Endothelial cell of umbilical vein (primary cell): Measurements from ENCODE around the gene VWA8. TPM values are rescaled to one million over a fixed set of nuclear protein-coding genes. Genes with fewer than 3 reads are reported as not detected.

Experiments used
- BruUV-seq: library from RNA; stranded (reverse); fragments of 400-500 nt; replicated peaks from 2 replicates; lab custom pipeline; 2021; lab: Mats Ljungman, UMichigan
- CTCF ChIA-PET: fragments of 300-600, 350-600 bp; sonication (Branson Sonifier 250); formaldehyde crosslinking; loops from one replicate; lab custom pipeline; 2021; ENCODE audit warnings: antibody characterized with exemption, inconsistent platforms; lab: Charles Lee
- POLR2A ChIA-PET: fragments of 300-600, 350-600 bp; sonication (Branson Sonifier 250); formaldehyde crosslinking; loops from one replicate; lab custom pipeline; 2021; ENCODE audit warnings: antibody characterized with exemption, inconsistent platforms; lab: Charles Lee
- DNase-seq: peaks from one replicate; pipeline ENCODE4 v3.0.0-alpha.2; 2011; ENCODE audit warnings: low read depth, low spot score
- FAIRE-seq: peaks from 2 replicates; lab custom pipeline; 2011; peaks lifted over from hg19 to GRCh38; lab: Jason Lieb, UNC
- H2AFZ ChIP-seq: 2 replicates; pipeline ENCODE4 v1.6.0; 2012; ENCODE audit warnings: low read depth, low read length, control low read depth, inconsistent platforms
- H3K27ac ChIP-seq: 2 replicates; pipeline ENCODE4 v1.5.1; 2011; ENCODE audit warnings: low read depth, mild to moderate bottlenecking, control low read depth, low read length, moderate library complexity; ENCODE audit not compliant: insufficient read depth
- H3K27me3 ChIP-seq, 2 experiments: 2 replicates each; pipeline versions ENCODE4 v1.6.0 to v1.6.1; 2011; ENCODE audit warnings: low read length in 2 of 2, mixed read lengths in 1 of 2; ENCODE audit not compliant: control insufficient read depth in 2 of 2, insufficient read depth in 2 of 2
- H3K36me3 ChIP-seq, 2 experiments: 2 replicates in 1 of 2; 3 replicates in 1 of 2; pipeline ENCODE4 v1.5.1; 2011; ENCODE audit warnings: low read length in 2 of 2, mild to moderate bottlenecking in 1 of 2, moderate library complexity in 1 of 2; ENCODE audit not compliant: control insufficient read depth in 2 of 2, insufficient read depth in 2 of 2; ENCODE audit errors: extremely low read depth in 1 of 2
- H3K4me1 ChIP-seq: 3 replicates; pipeline ENCODE4 v1.5.1; 2011; ENCODE audit warnings: mild to moderate bottlenecking, low read length; ENCODE audit not compliant: control insufficient read depth, insufficient read depth; ENCODE audit errors: extremely low read depth
- H3K4me2 ChIP-seq: 2 replicates; pipeline ENCODE4 v1.6.1; 2011; ENCODE audit warnings: low read length, control low read depth, mixed read lengths; ENCODE audit not compliant: insufficient read depth
- H3K4me3 ChIP-seq, 3 experiments: fragments of 200-600 bp in 1 of 3; sonication (generic), shearing (Covaris generic) in 1 of 3; replicated peaks in 1 of 3; 2 replicates each; pipeline ENCODE4 v1.5.1; 2011 to 2016; ENCODE audit warnings: control low read depth in 3 of 3, low read length in 3 of 3, mild to moderate bottlenecking in 2 of 3, inconsistent platforms in 1 of 3, low read depth in 1 of 3, moderate library complexity in 1 of 3; ENCODE audit not compliant: insufficient read depth in 1 of 3
- H3K79me2 ChIP-seq: 2 replicates; pipeline ENCODE4 v1.6.0; 2012; ENCODE audit warnings: low read length, inconsistent platforms; ENCODE audit not compliant: control insufficient read depth, insufficient read depth
- H3K9ac ChIP-seq: replicated peaks from 2 replicates; pipeline ENCODE3; 2011; ENCODE audit warnings: low read length, control low read depth; ENCODE audit not compliant: insufficient read depth; ENCODE audit errors: extremely low read depth
- H3K9me1 ChIP-seq: replicated peaks from 3 replicates; pipeline ENCODE4 v1.6.0; 2011; ENCODE audit warnings: mild to moderate bottlenecking, low read length; ENCODE audit not compliant: control insufficient read depth, insufficient read depth; ENCODE audit errors: extremely low read depth
- H3K9me3 ChIP-seq: replicated peaks from 2 replicates; pipeline ENCODE4 v1.5.1; 2012; ENCODE audit warnings: low read length, inconsistent platforms; ENCODE audit not compliant: control insufficient read depth, insufficient read depth
- H4K20me1 ChIP-seq: replicated peaks from 2 replicates; pipeline ENCODE3; 2011; ENCODE audit warnings: mild to moderate bottlenecking, low read length; ENCODE audit not compliant: control insufficient read depth, insufficient read depth; ENCODE audit errors: extremely low read depth
- EZH2 ChIP-seq: IDR thresholded peaks from 2 replicates; pipeline ENCODE4 v1.6.1; 2012; ENCODE audit warnings: borderline replicate concordance, low read depth, mild to moderate bottlenecking, moderate library complexity, low read length, inconsistent platforms; ENCODE audit not compliant: severe bottlenecking
- FOS ChIP-seq: IDR thresholded peaks from 2 replicates; pipeline ENCODE4 v1.6.1; 2011; ENCODE audit warnings: mild to moderate bottlenecking, low read length, moderate library complexity, borderline replicate concordance; ENCODE audit not compliant: insufficient read depth
- GATA2 ChIP-seq: IDR thresholded peaks from 2 replicates; pipeline ENCODE4 v1.7.0; 2011; ENCODE audit warnings: low read depth, mild to moderate bottlenecking, moderate library complexity, mixed read lengths, low read length; ENCODE audit not compliant: insufficient read length, insufficient read depth
- JUN ChIP-seq: IDR thresholded peaks from 2 replicates; pipeline ENCODE4 v1.6.1; 2011; ENCODE audit warnings: borderline replicate concordance, low read depth; ENCODE audit not compliant: insufficient read length, insufficient read depth
- MYC ChIP-seq: IDR thresholded peaks from one replicate; pipeline ENCODE4 v1.6.1; 2011; ENCODE audit warnings: mild to moderate bottlenecking, low read depth, low read length
- POLR2A ChIP-seq: IDR thresholded peaks from 2 replicates; pipeline ENCODE4 v1.6.1; 2012; ENCODE audit warnings: low read depth, mild to moderate bottlenecking, control low read depth, low read length
- POLR2AphosphoS5 ChIP-seq: IDR thresholded peaks from 2 replicates; pipeline ENCODE4 v1.6.1; 2012; ENCODE audit warnings: low read depth, mild to moderate bottlenecking, control low read depth, low read length, moderate library complexity; ENCODE audit not compliant: insufficient read depth
- dilution Hi-C: fragments of 300-500 bp; cut with MboI; formaldehyde crosslinking; loops from one replicate; pipeline ENCODE4 v1.15.0; 2019; ENCODE audit warnings: low sequenced_read_pairs; ENCODE audit not compliant: extremely low pct_ligation_motif_present
- intact Hi-C: fragments of 100-400 bp; cut with micrococcal nuclease; formaldehyde crosslinking; loops from one replicate; pipeline ENCODE4 v1.10.0; 2022
- polyA plus RNA-seq, 4 experiments: library from polyadenylated mRNA; depleted of rRNA in 3 of 4; stranded (reverse) in 3 of 4; unstranded in 1 of 4; fragments of >200 nt; gene quantifications; 2 replicates each; pipeline versions ENCODE4 v1.2.1 to v1.2.3, GENCODE V29; 2011 to 2012; ENCODE audit warnings: missing spikeins in 1 of 4
- total RNA-seq: library from RNA; stranded (reverse); gene quantifications from 2 replicates; pipeline ENCODE4 v1.2.3, GENCODE V29; 2021
- TF ChIP-seq, protein P1 (sequence below): IDR thresholded peaks from 2 replicates; pipeline ENCODE4 v1.6.1; 2011; ENCODE audit not compliant: insufficient read depth, insufficient read length
- TF ChIP-seq, protein P2 (sequence below), 2 donors: IDR thresholded peaks; 1 replicate in 1 of 2; 2 replicates in 1 of 2; pipeline ENCODE4 v1.5.1; 2011; ENCODE audit warnings: low read length in 2 of 2, mild to moderate bottlenecking in 2 of 2, moderate library complexity in 2 of 2, control low read depth in 1 of 2, inconsistent platforms in 1 of 2, low read depth in 1 of 2; ENCODE audit not compliant: insufficient read depth in 1 of 2; ENCODE audit errors: extremely low read depth in 1 of 2

Gene VWA8
- total and polyA plus RNA-seq, 2 donors (not counting 3 experiments of a cell fraction or from before 2014, with no cell fraction given) = 2.9 to 11.3 TPM

DNA sequence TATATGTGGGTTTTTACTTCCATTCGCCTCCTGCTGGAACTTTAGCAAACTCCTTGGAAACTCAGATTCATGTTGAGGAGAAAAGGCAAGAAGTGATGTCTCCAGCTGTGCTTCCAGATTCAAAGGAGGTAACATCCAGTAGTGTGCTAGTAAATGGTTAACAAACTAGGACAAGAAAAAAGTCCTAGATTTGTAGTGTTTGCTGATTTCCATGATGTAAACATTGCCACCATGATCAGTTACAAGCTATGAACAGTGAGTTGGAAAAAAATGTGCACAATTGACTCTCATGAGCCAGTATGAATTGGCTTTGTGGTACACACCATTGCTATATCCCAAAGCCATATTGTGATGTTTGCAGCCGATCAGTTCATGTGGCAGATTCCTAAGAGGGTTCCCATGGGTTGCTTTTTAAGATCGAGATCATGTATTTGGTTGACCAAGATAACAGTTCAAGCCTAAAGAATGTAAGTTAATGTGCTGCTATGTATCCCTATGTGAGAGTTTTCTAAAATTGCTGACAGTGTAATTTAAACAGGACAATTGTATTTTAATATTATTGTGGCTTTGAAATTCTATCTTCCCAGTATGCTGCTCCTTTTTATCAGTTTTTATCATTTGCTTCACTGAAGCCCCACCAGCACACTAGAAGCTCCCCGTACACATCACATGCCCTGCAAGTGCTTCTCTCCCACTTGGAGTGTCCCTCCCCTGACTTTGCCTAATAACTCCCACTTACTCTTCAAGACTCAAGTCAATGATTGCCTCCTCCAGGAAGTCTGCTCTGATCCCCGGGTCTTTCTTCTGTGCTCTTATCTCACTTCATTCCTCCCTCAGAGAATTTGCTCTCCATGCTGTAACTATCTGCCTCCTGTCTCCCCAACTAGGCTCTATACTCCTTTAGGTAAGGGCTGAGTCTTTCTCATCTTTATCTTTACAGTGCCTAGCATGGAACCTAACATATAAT, 355.3 kb downstream of the VWA8 start:
- Histone ChIP-seq H3K27ac (no peak overlapping the region), H3K9me3 (no peaks in the 10 kb centered on the region), H3K9me1 (no peaks in the 10 kb centered on the region), H4K20me1 (no peaks in the 10 kb centered on the region), H3K36me3 (no peaks in the 10 kb centered on the region), H3K9ac (no peak overlapping the region), H3K27me3 (no peaks in the 10 kb centered on the region), H3K4me1 (peaks cover 6% of the 10 kb centered on the region), H2AFZ (no peak overlapping the region), H3K79me2 (no peaks in the 10 kb centered on the region), H3K4me2 (no peak overlapping the region), H3K4me3 (no peak overlapping the region)
- POLR2A ChIA-PET = no interaction called here
- TF ChIP-seq POLR2A (no peak), EZH2 (no peak), GATA2 (no peak), FOS (no peak), JUN (no peak), MYC (no peak), POLR2AphosphoS5 (no peak)
- TF ChIP-seq, protein P1, sequence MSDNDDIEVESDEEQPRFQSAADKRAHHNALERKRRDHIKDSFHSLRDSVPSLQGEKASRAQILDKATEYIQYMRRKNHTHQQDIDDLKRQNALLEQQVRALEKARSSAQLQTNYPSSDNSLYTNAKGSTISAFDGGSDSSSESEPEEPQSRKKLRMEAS = no peak
- TF ChIP-seq, protein P2, sequence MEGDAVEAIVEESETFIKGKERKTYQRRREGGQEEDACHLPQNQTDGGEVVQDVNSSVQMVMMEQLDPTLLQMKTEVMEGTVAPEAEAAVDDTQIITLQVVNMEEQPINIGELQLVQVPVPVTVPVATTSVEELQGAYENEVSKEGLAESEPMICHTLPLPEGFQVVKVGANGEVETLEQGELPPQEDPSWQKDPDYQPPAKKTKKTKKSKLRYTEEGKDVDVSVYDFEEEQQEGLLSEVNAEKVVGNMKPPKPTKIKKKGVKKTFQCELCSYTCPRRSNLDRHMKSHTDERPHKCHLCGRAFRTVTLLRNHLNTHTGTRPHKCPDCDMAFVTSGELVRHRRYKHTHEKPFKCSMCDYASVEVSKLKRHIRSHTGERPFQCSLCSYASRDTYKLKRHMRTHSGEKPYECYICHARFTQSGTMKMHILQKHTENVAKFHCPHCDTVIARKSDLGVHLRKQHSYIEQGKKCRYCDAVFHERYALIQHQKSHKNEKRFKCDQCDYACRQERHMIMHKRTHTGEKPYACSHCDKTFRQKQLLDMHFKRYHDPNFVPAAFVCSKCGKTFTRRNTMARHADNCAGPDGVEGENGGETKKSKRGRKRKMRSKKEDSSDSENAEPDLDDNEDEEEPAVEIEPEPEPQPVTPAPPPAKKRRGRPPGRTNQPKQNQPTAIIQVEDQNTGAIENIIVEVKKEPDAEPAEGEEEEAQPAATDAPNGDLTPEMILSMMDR (IDR thresholded peaks at IDR 0.05; ENCODE audit: extremely low read depth in 1 of 2, insufficient read depth in 1 of 2, low read depth in 1 of 2, low read length in 2 of 2) = no peak
- intact Hi-C loops (no loop called here), dilution Hi-C loops (no loop called here)
- CTCF ChIA-PET = interaction anchor here (1.3 kb wide), 1 partner anchor 10 kb away, joined by 5 read pairs; no protein-coding TSS in a partner anchor
- BruUV-seq = no TSS peak
- no peak for DNase-seq
- no peak for FAIRE-seq
